RPMI7951 (cell line): ENCODE data around the gene NUTM2D. TPM values are rescaled to one million over a fixed set of nuclear protein-coding genes. Genes with fewer than 3 reads are reported as not detected.
"Not testable (repeated sequence)": the region's sequence is repeated elsewhere in the genome, so short reads cannot be mapped to it uniquely, and the experiment has no call there.

Source experiments
- DNase-seq: peaks from one replicate; pipeline ENCODE4 v3.0.0-alpha.2; 2012; ENCODE audit warnings: low read depth
- total RNA-seq: library from RNA; depleted of rRNA; stranded (reverse); fragments of >200 nt; shearing (Covaris generic); gene quantifications from 2 replicates; pipeline ENCODE4 v1.2.3, GENCODE V29; 2014; rRNA removed

Gene NUTM2D
- total RNA-seq, 1 experiment from 2014 or later: 0.36 TPM

DNA sequence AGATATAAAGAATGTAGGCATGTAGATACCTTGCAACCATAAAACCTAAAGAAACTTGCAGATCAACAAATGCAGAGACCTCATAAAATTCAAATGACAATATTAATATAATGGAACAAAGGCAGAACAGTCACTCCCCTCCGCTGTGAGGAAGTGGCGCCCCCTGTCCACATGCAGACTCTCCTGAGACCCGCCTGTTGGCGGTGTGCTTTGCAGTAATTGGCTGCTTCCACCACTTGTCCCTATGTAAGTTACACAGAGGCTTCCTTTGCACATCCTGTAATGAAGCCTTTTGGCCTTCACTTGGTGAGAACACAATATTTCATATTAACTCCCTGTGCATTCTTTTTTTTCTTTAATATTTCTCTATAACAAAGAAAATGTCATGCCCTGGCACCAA, 21.6 kb downstream of the NUTM2D start:
- not testable (repeated sequence) for DNase-seq

DNA sequence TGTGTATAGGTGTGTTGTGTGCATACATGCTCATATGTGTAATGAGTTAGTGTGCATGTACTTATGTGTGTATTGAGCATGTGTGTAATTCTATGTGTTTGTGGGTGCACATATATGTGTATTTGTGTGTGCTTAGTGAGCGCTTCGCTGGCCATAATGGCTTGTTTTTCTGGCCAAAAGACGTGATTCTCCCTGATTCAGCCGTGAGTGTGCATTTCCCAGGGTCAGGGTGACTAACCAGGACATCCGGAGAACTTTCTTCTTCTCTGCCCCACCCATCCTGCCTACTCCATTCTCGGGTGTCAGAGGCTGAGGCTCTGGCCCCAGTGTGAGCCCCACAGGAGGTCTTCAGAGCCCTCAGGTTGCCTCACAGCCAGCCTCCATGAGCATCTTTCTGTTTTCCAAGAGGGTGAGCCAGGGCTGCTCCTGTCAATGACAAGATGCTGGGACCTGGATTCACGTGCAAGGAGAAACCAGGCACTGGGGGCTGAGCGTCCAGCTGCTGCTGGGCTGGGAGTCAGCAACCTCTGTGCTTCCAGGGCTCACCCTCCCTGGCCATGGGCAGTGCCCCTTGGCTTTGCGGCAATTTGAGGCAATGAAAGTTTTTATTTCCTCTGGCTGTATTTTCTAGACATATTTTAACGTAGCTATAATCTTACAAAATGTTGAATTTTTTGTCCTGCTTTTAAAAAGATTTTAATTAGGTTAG, 25.8 kb downstream of the NUTM2D start:
- peak; percentile 32 for DNase-seq

GRCh38 chr10:87384283-87384682, 26.7 kb downstream of the NUTM2D start:
- DNase-seq: not testable (repeated sequence)

DNA sequence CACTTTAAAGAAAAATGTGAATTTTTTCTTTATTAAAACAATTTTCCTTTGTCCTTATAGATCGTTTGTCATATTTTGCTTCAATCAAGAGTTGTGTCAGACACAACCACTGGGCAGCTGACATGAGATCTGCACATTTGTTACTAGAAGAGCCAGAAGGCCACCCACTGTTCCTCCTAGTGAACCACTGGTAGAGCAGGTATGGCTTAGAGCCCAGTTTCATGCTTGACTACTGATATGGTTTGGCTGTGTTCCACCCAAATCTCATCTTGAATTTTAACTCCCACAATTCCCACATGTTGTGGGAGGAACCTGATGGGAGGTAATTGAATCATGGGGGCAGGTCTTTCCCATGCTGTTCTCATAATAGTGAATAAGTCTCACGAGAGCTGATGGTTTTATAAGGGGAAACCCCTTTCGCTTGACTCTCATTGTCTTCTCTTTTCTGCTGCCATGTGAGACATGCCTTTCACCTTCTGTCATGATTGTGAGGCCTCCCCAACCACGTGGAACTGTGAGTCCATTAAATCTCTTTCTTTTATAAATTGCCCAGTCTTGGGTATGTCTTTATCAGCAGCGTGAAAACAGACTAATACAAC, 28.3 kb downstream of the NUTM2D start:
- not testable (repeated sequence) for DNase-seq

DNA sequence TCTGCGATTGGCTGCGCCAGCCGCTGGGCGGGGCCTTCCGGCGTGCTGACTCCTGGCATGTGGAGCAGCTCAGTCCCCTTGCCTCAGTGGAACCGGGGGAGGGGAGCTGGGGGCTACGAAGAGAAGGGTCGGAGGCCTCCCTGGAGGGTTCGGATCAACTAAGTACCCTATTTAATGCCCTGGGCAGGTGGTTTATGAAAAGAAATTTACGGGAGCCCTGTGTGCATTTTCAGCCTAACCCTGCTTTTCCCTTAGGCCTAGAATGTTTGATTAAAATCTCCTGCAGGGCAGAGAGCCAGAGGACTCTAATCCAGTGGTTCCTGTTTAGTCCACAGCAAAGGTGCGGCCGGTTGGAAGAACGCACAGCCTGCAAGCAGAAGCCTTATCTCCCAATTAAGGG, 33.8 kb downstream of the NUTM2D start:
- DNase-seq: not testable (repeated sequence)

- not testable (repeated sequence) for DNase-seq
These were observed 38.7 kb downstream of the NUTM2D start for GRCh38 chr10:87396206-87396605.

DNA sequence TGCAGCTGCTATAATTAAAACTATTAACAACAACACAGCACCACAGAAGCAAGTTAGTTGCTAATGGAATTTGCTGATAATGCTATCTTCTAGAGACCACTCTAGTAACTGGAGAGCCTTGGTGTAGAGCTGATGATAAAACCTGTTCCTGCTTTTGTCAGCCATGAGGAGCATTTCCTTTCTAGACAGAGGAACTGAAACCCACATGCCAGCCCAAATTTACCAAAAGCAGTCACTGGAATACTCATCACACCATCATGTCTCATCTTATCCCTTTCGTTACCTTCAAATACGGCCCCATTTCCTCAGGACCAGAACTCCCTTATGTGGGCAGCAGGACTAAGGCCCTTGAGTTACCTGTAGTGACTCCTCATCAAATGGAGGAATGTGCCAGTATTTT, 40.9 kb downstream of the NUTM2D start:
- DNase-seq: not testable (repeated sequence)

GRCh38 chr10:87407516-87408467, 50.2 kb downstream of the NUTM2D start:
- peak; percentile 19 for DNase-seq

GRCh38 chr10:87413921-87414320, 56.4 kb downstream of the NUTM2D start:
- DNase-seq: not testable (repeated sequence)

Other genes with a start within 250 kb of the NUTM2D start
- gene NUTM2A, start 132.3 kb upstream of the NUTM2D start, total RNA-seq: not detected in 2 replicates
- gene MINPP1, start 147.1 kb downstream of the NUTM2D start, total RNA-seq: 36.6 and 38.4 TPM in 2 replicates